Psoas muscle (tissue), 8 donors: ENCODE data around the gene ATP9A. TPM values are rescaled to one million over a fixed set of nuclear protein-coding genes. Genes with fewer than 3 reads are reported as not detected.

Experiments used
- ATAC-seq, 4 donors: fragments of 200-7000 bp; cut with Tn5 transposase; one replicate each; pipeline ENCODE4 v1.9.1; 2020; ENCODE audit warnings: moderate library complexity in 3 of 4, mild to moderate bottlenecking in 2 of 4
- DNase-seq, 2 donors: peaks; one replicate each; pipeline ENCODE4 v3.0.0-alpha.2; 2020
- H3K27ac ChIP-seq: fragments of 200-600 bp; one replicate; pipeline ENCODE4 v1.8.0; 2022
- H3K27me3 ChIP-seq, 3 donors: fragments of 200-600 bp in 1 of 3; one replicate each; pipeline versions ENCODE4 v1.6.1 to v1.8.0; 2013 to 2022; ENCODE audit warnings: low read length in 2 of 3, mild to moderate bottlenecking in 2 of 3, moderate library complexity in 1 of 3; ENCODE audit not compliant: insufficient read depth in 3 of 3
- H3K36me3 ChIP-seq, 2 donors: fragments of 200-600 bp in 1 of 2; one replicate each; pipeline versions ENCODE4 v1.6.1 to v1.8.0; 2013 to 2022; ENCODE audit warnings: low read depth in 1 of 2, mild to moderate bottlenecking in 1 of 2, moderate library complexity in 1 of 2; ENCODE audit not compliant: insufficient read depth in 1 of 2
- H3K4me1 ChIP-seq: fragments of 200-600 bp; one replicate; pipeline ENCODE4 v1.8.0; 2022
- H3K4me3 ChIP-seq: fragments of 200-600 bp; one replicate; pipeline ENCODE4 v1.8.0; 2022; ENCODE audit warnings: mild to moderate bottlenecking
- H3K9me3 ChIP-seq: fragments of 200-600 bp; one replicate; pipeline ENCODE4 v1.8.0; 2022
- CTCF ChIP-seq: fragments of 200-600 bp; IDR thresholded peaks from one replicate; pipeline ENCODE4 v1.8.0; 2022; ENCODE audit warnings: antibody characterized with exemption
- WGBS, 3 donors: extraction: QIAGEN DNeasy Blood & Tissue Kit; methylation state at CpG; one replicate each; pipeline versions ENCODE4 v1.1.6 to v1.1.7; 2013; 5-methylcytosine and 5-hydroxymethylcytosine counted together
- intact Hi-C, 2 donors: fragments of 100-400 bp; cut with DNase I; formaldehyde crosslinking; loops; one replicate each; pipeline versions ENCODE4 v1.11.0 to v1.14.2; 2022
- polyA plus RNA-seq, 3 donors: library from polyadenylated mRNA; stranded (reverse); fragments of 200-250 nt; gene quantifications; one replicate each; pipeline ENCODE4 v1.2.3, GENCODE V29; 2013
- total RNA-seq, 4 donors: library from RNA; stranded (reverse); fragmentation: NEBNext Ultra II Directional in 2 of 4; extraction: Animal tissue kit (Norgen Biotek cat#: 25700) in 2 of 4; gene quantifications; one replicate each; pipeline versions ENCODE4 v1.2.1 to v1.2.4, GENCODE V29; 2021 to 2023
- donor health status: healthy with polysubstance abuse.
- donor health status: DM: no; HTN: no; CAD: no; lungs with moderate emphysema.
- donor health status: Bipolar disorder and iron deficiency.
- donor health status: healthy.
- donor health status: DM: yes; HTN: yes; CAD: no.
- donor health status: DM: no; HTN: no; CAD: no.
- donor health status: DM: no; HTN: no; CAD: no.
- donor health status: DM: yes; HTN: yes; CAD: no.

ATP9A gene
- total and polyA plus RNA-seq, 7 donors: 1.8 to 42.3 (median 17.2) TPM

GRCh38 chr20:51804754-51805153 lies 36.6 kb upstream of the ATP9A start:
- WGBS, 3 donors: 44 to 65% (median 48%) methylated on average over 7 of the region's 7 CpGs
- Histone ChIP-seq H3K27me3 (peaks cover 3 to 46% (median 17%) of the 10 kb centered on the region in 3 donors), H3K4me3 (no peak overlapping the region), H3K4me1 (peaks cover 8% of the 10 kb centered on the region), H3K36me3 (no peaks in the 10 kb centered on the region), H3K9me3 (no peaks in the 10 kb centered on the region), H3K27ac (no peak overlapping the region)
- intact Hi-C loops: loop anchor here in 1 of 2 donors (10.0 kb wide), 1 partner anchor 150 kb away; no protein-coding TSS in a partner anchor
- no peak for ATAC-seq
- no peak for DNase-seq
- no peak for TF ChIP-seq CTCF

- no peak overlapping the region for H3K4me3 ChIP-seq
- H3K4me1 ChIP-seq: peaks cover 8% of the 10 kb centered on the region
- H3K36me3 ChIP-seq: no peaks in the 10 kb centered on the region
- intact Hi-C loops: loop anchor here in 1 of 2 donors (10.0 kb wide), 1 partner anchor 152 kb away; no protein-coding TSS in a partner anchor
- H3K27ac ChIP-seq: no peak overlapping the region
- H3K9me3 ChIP-seq: no peaks in the 10 kb centered on the region
- TF ChIP-seq CTCF: no peak
- DNase-seq: no peak
- 63 to 71% (median 70%) methylated on average over 4 of the region's 4 CpGs for WGBS, 3 donors
- peaks cover 3 to 54% (median 21%) of the 10 kb centered on the region in 3 donors for H3K27me3 ChIP-seq
- ATAC-seq: no peak
Observed at GRCh38 chr20:51803148-51803854, 35.1 kb upstream of the ATP9A start.

- Histone ChIP-seq H3K4me1 (peaks cover 8% of the 10 kb centered on the region), H3K36me3 (no peaks in the 10 kb centered on the region), H3K27ac (no peak within 1 kb of the TSS), H3K4me3 (peak within 1 kb of the TSS; percentile 53), H3K27me3 (peaks cover 3 to 55% (median 21%) of the 10 kb centered on the region in 3 donors), H3K9me3 (no peaks in the 10 kb centered on the region)
- 11 to 15% (median 11%) methylated on average over 37 to 44 of the region's 44 CpGs for WGBS, 3 donors
- intact Hi-C loops: loop anchor here in 1 of 2 donors (10.0 kb wide), 1 partner anchor 153 kb away; no protein-coding TSS in a partner anchor
- TF ChIP-seq CTCF: no peak
- ATAC-seq (no peak), DNase-seq (no peak)
Observed at GRCh38 chr20:51802170-51802751, 34.1 kb upstream of the ATP9A start, which contains the start of gene SALL4. Gene SALL4 (minus strand): TSS chr20:51802521. CDS start chr20:51802408, 113 bp downstream.

GRCh38 chr20:51801823-51802123 lies 33.6 kb upstream of the ATP9A start:
- no peaks in the 10 kb centered on the region for H3K36me3 ChIP-seq
- DNase-seq (no peak), ATAC-seq (no peak)
- no peaks in the 10 kb centered on the region for H3K9me3 ChIP-seq
- no peak overlapping the region for H3K27ac ChIP-seq
- intact Hi-C loops: loop anchor here in 1 of 2 donors (10.0 kb wide), 1 partner anchor 153 kb away; no protein-coding TSS in a partner anchor
- H3K27me3 ChIP-seq: peaks cover 3 to 56% (median 21%) of the 10 kb centered on the region in 3 donors
- H3K4me3 ChIP-seq: peak overlapping the region; percentile 53
- 1 to 6% (median 5%) methylated on average over 8 of the region's 8 CpGs for WGBS, 3 donors
- peaks cover 8% of the 10 kb centered on the region for H3K4me1 ChIP-seq
- no peak for TF ChIP-seq CTCF
